HG03521 (cell line): ENCODE measurements around the gene PBX2.
A peak's percentile ranks its signal among the peaks of the same experiment; 100 is the strongest.
"Not testable (repeated sequence)": the region's sequence is repeated elsewhere in the genome, so short reads cannot be mapped to it uniquely, and the experiment has no call there.

Experiments used
- ATAC-seq: cut with Tn5 transposase; IDR thresholded peaks from one replicate; pipeline ENCODE4 v1.9.1; 2021; ENCODE audit warnings: mild to moderate bottlenecking, moderate library complexity; ENCODE audit not compliant: unreplicated experiment

The PBX2 gene, protein sequence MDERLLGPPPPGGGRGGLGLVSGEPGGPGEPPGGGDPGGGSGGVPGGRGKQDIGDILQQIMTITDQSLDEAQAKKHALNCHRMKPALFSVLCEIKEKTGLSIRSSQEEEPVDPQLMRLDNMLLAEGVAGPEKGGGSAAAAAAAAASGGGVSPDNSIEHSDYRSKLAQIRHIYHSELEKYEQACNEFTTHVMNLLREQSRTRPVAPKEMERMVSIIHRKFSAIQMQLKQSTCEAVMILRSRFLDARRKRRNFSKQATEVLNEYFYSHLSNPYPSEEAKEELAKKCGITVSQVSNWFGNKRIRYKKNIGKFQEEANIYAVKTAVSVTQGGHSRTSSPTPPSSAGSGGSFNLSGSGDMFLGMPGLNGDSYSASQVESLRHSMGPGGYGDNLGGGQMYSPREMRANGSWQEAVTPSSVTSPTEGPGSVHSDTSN

DNA sequence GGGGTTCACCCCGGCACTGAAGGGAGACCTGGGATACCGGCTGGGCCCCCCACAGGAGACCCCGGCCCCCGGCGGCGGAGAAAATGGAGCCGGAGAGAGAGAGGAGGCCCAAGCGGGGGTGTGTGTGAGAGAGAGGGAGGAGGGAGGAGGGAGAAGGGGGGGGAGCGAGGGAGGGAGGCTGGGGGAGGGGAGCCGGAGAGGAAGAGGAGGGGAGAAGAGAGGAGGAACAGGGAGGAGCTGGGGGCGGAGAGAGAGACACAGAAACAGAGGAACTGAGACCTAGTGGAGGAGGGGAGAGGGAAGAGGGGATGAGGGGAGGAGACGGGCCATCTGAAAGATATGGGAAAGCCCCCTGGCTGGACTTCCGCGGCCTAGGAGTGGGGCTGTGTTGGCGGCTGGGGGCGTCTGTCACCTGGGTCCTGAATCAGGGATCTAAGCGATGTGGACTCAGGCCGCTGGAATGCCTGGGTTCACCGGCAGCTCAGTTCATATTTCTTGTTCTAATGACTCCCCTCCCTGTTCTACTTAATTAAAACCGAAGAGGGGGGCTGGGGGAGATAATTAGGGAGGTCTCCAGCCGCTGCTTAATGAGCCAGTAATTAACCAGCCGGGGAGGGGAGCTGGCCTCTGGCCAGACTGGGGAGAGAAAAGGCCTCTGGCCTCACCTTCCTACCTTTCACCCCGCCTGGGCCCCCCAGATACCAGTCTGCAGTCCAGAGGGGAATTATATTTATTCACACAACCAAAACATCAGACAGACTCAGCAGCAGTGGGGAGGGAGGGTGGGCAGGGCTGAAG lies at the start of gene PBX2:
PBX2 (minus strand) TSS at position 149 of the 798 bp plus-strand sequence. CDS start 287 bp downstream, outside the sequence.
- ATAC-seq: peak; percentile 56

DNA sequence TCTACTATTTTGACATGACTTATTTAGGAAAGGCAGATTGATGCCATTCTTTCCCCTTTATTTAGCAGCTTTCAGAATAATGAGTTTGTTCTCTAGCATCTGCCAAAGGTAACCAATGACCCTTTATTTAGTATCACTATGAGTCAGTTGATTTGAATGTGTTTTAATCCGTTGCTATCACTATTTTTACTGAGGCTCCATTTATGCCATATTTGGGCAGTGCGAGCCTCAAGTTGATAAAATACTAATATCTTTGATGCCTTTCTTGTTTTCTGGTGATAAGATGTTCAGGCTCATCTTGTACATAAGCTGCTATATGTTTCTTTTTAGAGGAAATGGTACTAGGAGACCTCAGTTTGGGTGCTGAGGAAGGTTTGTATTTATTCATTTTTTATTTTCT lies 49.5 kb upstream of the PBX2 start:
- no peak for ATAC-seq

DNA sequence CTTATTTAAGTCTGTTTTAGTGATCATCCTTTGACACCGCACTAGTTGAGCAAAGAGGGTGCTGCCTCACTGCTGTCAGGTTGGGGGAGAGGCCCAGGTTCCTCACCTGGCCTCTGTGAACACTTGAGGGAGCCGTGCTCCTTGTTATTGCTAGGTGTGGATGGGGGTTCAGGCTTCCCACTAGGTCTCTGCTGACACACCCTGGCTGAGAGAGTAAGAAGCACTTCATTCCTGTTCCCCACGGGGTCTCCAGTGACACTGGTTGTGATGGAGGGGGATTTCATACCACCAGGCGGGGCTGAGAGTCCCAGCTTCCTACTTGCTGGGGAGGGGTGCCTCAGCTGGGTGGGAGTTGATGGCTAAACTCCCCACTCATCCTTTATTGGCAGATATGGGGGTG lies 44.9 kb upstream of the PBX2 start:
- no peak for ATAC-seq

DNA sequence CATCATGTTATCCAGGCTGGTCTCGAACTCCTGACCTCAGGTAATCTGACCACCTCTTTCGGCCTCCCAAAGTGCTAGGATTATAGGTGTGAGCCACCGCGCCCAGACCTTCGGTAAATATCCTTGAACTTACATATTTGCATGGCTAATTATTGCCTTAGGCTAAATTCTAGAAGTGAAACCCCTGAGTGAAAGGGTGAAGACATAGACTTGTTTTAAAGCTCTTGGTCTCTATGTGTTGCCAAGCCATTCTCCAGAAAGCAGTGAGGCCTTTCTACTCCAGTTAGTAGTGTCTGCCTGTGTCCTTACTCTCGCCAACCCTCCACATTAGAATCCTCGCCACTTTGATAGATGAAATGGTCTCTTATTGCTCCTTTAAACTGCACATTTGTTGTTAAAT lies 36.4 kb upstream of the PBX2 start:
- no peak for ATAC-seq

DNA sequence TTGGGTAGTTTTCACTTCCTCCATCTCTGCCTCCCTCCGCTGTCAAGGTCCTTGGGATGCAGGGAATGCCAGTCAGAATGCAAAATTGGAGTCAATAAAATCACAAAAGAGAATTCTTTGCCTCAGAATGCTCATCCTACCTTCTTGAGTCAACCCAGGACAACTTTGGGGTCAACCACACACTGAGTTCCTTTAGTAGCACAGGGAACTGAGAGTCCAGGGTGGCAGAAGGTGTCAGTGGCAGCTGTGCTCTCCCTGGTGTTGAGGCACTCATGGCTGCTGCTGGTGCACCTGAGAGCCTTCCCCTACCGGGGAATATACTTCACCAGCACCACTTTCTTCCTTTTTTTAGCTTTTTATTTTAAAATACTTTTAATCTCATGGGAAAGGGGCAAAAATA lies 34.7 kb upstream of the PBX2 start:
- ATAC-seq: no peak

DNA sequence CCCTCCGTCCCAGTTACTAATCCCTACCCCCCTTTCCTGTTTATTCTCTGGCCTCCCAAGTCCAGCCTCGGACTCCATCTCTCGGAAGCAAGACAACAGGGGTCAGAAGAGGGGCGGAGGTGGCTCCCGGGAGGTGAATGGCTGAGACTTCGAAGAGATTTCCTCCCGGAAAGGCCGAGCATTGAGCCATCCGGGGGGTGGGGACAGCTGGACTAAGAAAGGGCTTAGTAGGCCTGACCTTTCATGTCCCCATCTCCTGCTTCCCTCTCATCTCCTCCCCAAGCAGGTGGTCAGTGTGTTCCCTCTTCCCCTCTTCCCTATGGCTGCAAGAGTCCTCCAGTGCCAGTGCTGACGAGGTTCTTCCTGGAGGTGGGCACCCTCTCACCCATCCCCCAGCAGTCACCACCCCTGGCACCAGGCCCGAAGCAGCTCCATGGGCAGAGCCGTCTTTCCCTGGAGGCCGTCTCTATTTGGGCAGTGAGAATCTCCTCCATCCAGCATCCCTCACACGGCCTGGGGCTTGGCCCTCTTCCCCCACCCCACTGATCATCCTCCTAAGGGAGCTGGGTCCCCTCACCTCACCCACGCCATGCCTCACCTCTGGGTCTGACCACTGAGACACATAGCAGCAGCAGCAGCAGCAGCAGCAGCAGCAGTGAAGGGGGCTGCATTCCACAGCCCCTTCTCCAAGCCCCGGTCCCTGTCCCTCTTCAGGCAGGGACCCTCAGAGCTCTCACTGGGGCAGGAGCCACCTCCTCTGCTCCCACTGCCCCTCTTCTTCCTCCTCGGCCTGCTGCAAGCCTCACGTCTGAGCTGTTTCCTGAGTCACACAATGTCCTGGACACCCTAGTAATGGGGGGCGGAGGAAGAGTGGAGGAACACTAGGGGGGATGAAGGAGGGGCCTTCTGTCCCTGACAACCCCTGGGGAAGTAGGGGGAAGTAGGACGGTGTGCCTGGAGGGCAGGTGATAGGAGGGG lies 33.5 kb upstream of the PBX2 start, which contains the start of gene NOTCH4:
NOTCH4 (minus strand) TSS at position 810 of the 978 bp plus-strand sequence; CDS start at position 671, 139 bp downstream.
- no peak for ATAC-seq

DNA sequence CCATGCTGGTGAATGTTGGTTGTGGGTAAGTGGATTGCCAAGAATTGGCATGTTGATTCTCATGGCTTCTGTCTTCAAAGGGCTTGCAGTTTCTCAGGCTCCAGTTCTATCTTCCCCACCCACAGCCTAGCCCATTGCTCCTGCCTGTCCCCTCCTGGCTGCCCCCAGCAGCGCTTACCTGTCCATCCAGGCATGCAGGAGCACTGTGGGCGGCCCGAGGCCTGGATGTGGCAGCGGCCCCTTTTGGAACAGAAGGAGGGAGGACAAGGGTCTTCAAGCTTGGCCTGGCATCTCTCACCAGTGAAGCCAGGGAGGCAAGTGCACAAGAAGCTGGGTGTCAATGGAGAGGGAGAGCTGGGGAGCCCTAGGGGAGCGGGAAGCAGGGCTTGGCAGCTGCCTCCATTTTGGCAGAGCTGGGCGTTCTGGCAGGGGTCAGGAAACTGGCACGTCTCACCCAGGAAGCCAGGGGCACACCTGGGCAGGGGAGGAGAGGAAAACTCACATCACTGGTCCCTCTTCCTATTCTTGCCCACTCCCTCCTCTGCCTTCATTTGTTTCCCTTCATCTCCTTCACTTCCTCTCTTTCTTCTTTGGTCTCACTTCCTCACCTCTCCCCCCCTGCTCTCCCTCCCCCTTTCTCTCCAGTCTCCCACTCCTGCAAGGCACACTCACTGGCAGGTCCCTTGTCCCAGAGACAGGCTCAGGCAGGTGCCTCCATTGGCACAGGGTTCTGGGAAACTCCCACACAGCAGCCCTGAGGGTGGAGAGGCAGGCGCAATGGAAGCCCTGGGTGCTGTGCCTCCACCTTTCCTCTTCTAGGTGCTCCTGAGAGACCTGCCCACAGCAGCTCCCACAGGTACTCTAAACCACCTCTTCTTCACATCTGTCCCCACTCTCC lies 32.6 kb upstream of the PBX2 start:
- no peak for ATAC-seq

DNA sequence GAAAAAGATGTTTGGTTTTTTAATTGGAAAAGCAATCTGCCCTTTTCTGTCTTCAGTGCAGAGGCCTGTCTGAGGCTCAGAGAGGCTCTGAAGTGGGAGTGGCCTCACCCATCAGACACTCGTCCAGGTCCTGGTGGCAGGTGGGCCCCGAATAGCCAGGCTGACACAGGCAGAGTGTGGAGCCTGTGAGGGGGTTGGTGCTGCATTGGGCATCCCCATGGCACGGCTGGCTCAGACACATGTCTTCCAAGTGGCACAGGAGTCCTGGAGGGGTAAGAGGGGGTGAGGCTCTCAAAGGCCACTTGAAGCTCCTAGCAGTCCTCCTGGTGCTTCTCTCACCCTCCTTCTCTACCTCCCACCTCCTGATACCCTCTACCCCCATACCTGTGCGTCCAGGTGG lies 30.0 kb upstream of the PBX2 start:
- no peak for ATAC-seq

DNA sequence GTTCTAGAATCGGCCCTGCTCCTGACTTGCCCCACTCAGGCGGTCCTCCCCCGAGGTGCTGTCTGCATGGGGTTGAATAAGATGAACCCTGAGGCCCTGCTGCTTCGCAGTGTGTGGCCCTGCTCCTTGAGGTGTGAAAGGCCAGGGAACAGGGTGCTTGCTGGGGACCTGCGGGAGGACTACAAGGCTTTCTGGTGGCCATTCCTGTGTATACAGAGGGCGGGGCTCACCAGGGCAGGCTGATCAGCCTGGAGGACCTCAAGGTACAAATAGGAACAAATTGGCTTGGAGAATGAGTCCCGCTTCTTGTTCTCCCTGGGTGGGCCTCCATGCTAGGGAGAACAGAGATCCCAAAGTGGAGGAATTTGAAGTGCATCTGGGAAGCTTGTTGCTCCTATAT lies 28.2 kb upstream of the PBX2 start:
- ATAC-seq: no peak

DNA sequence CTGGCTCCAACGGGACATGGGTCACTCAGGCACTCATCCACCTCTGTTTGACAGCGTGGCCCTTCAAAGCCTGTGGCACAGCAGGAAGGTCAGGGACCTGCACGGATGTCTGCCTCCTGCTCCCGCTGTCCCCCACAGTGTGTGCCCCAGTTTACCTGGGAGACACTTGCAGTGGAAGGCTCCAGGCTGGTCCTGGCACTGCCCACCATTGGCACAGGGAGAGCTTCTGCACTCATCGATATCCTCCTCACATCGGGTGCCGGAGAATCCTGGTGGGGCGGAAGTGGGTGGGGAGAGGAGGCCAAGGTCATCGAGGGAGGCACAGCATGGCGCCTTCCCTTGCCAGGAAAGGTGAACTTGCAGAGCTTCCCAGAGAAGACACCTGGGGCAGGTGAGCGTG lies 27.0 kb upstream of the PBX2 start:
- no peak for ATAC-seq

DNA sequence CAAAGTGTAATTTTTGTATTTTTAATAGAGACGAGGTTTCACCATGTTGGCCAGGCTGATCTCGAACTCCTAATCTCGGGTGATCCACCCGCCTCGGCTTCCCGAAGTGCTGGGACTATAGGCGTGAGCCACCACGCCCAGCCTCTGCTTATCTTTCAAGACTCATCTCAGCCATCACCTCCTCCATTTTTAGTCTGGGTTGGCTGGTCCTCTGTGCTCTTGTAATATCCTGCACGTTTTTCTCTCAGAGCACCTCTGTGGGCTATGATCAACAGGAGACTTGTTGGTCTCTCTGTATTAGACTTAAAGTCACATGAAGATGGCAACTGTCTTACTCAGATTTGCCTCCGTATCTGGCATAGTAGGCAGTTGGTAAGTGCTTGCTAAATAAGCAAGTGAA lies 26.3 kb upstream of the PBX2 start:
- no peak for ATAC-seq

DNA sequence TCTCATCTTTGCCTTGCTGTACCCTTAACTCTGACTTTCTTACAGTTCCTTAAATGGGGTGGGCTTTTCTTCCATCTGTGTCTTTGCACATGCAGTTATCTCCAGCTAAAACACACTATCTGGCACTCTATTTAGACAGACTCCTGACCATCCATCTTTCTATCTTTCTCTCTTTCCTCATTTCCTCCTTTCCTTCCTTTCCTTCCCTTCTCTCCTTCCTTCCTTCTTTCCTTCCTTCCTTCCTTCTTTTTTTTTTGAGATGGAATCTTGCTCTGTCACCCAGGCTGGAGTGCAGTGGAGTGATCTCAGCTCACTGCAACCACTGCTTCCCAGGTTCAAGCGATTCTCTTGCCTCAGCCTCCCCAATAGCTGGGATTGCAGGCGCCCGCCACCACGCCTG lies 25.6 kb upstream of the PBX2 start:
- no peak for ATAC-seq

DNA sequence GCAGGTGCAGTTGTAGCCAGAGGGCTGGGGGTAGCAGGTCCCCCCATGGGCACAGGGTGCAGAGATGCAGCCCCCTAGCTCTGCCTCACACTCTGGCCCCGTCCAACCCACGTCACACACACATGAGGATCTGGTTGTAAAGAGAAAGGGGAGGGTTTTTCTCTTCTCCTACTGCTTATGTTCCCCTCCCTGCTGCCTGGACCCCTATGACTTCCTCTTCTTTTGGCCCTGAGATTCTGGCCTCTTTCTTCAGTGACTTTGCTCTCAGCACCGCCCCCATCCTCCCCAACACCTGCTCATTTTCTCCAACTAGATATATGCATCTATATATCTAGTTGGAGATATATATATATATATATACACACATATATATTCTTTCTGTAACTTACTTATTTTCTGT lies 24.1 kb upstream of the PBX2 start:
- ATAC-seq: no peak

DNA sequence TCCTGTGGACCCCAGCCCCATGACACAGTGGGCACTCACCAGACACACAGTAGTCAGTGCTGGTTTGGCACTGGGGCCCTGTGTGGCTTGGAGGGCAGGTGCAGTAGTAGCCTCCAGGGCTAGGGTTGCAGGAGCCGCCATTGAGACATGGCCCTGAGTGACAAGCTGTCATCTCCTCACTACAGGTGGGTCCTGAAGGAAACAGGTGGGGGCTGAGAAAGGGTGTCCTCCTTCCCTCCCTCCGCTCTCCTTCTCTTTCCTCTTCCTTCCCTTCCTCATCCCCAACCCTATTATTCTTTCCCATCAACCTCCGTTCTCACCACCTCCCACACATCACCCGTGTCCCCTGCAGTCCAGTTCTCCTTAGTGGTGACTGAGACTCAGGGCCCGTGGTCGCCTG lies 23.6 kb upstream of the PBX2 start:
- ATAC-seq: no peak

DNA sequence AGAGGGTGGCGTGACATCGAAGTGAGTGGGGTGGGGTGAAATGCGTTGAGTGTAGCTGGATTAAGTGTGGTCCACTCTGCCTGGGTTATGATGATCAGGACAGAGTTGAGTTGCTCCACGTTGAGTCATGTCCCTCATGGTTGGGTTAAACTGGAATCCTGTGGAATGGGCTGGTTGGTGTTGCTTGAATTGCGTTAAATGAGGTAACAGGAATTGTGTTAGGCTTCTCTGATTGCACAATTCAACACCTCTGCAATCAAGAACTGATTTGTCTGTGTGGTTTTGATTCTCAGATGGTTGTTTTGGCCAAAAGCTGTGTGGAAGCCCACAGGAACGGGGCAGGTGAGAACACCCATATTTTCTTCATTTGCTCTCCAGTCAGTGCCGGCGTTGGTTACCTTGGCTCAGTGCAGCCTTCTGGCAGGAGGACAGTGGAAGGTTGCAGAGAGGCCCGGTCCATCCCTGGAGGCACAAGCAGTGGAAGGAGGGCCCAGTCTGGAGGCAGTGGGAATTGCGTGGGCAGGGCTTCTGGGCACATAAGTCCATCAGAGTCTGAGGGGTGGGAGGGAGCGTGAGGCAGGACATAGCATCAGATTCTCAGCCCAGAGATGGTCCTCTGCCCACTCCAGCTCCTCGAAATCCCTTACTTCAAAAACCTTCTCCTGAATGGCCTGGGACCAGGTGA lies 22.2 kb upstream of the PBX2 start:
- ATAC-seq: no peak

DNA sequence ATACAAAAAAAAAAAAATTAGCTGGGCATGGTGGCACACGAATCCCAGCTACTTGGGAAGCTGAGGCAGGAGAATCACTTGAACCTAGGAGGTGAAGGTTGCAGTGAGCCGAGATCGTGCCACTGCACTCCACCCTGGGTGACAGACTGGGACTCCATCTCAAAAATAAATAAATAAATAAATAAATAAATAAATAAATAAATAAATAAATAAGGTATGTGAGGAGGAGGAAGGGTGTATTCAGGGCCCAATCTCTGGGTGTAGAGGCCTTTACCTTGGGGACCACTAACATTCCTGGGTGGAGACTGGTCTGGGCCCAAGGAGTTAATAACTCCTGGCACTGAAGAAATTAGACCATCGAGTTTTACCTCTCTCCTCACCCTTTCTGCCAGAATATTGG lies 21.4 kb upstream of the PBX2 start:
- ATAC-seq: not testable (repeated sequence)

DNA sequence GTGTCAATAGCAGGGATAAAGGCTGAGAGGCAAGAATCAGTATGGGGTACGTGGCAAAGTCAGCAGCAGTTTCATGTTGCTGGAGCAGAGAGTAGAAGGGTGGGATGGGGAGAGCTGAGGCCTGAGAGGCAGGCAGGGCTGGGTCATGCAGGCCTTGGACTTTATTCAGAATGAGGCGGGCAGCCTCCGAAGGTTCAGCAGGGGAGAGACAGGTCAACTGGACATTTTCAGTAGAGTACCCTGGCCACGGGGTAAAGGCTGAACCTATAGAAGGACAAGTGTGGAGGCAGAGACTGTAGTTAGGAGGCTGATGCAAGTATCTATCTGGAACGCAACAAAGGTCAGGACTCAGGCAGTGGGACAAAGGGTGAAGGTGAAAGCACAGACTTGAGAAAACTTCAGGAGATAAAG lies 20.2 kb upstream of the PBX2 start:
- ATAC-seq: no peak

DNA sequence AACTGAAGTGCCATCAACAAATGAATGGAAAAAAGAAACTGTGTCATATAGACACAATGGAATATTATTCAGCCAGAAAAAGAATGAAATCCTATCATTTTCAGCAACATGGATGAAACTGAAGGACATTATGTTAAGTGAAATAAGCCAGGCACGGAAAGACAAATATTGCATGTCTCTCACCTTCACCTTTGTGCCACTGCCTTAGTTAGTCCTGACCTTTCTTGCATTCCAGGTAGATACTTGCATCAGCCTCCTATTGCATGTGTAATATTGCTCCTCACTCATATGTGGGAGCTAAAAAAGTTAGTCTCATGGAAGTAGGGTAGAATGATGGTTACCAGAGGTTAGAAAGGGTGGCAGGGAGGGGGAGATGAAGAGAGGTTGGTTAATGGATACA lies 19.0 kb upstream of the PBX2 start:
- no peak for ATAC-seq

DNA sequence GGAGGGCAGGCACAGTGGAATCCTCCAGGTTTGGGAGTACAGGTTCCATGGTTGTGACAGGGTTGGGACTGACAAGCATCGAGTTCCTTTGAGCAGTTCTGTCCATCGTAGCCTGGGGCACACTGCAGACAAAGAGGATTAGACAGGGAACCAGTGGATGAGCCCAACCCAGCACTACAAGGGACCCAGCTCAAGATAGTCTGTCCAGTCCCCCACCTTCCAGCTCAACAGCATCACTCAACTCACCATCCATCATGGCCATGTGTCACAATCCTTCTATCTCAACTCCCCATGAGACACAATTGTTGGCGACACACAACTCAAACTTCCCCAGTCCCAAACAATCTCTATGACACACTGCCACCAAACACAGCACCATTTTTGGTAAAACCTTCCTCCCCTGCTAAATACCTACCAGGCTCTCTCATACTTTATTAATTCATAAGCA lies 14.3 kb upstream of the PBX2 start:
- no peak for ATAC-seq
